C4-2B (cell line): ENCODE measurements around the gene CYP2W1.

Experiments
- CTCF ChIP-seq: fragments of 450-650 bp; conservative IDR thresholded peaks from 2 replicates; pipeline ENCODE4 v1.5.1; 2017; ENCODE audit warnings: mild to moderate bottlenecking
- ZFX ChIP-seq: fragments of 450-650 bp; IDR thresholded peaks from 2 replicates; pipeline ENCODE4 v1.6.1; 2017

GRCh38 chr7:940599-941408 lies 42.2 kb upstream of the CYP2W1 start:
- TF ChIP-seq CTCF (no peak), ZFX (no peak)
